Calu3 (cell line): Measurements from ENCODE around the gene DDX10. TPM values are rescaled to one million over a fixed set of nuclear protein-coding genes. Genes with fewer than 3 reads are reported as not detected.
"Not testable (repeated sequence)": the region's sequence is repeated elsewhere in the genome, so short reads cannot be mapped to it uniquely, and the experiment has no call there.

Experiments
- BruUV-seq: library from RNA; stranded (reverse); fragments of 400-500 nt; replicated peaks from 2 replicates; lab custom pipeline; 2021; lab: Mats Ljungman, UMichigan
- CTCF ChIA-PET: fragments of 300-600 bp; sonication (Branson Sonifier 250); formaldehyde crosslinking; loops from one replicate; lab custom pipeline; 2022; ENCODE audit warnings: antibody characterized with exemption; lab: Charles Lee
- DNase-seq: peaks from one replicate; pipeline ENCODE4 v3.0.0; 2022
- H3K27ac Mint-ChIP-seq: one replicate; pipeline ENCODE4 v1.8.0; 2022; ENCODE audit warnings: mixed read lengths; ENCODE audit not compliant: unreplicated experiment
- H3K27me3 Mint-ChIP-seq: one replicate; pipeline ENCODE4 v1.8.0; 2022; ENCODE audit warnings: mixed read lengths; ENCODE audit not compliant: unreplicated experiment
- H3K36me3 Mint-ChIP-seq: one replicate; pipeline ENCODE4 v1.8.0; 2022; ENCODE audit warnings: mild to moderate bottlenecking, moderate library complexity, mixed read lengths; ENCODE audit not compliant: insufficient read depth, unreplicated experiment
- H3K4me1 Mint-ChIP-seq: one replicate; pipeline ENCODE4 v1.8.0; 2022; ENCODE audit warnings: mild to moderate bottlenecking, low read depth, mixed read lengths; ENCODE audit not compliant: unreplicated experiment
- H3K4me3 Mint-ChIP-seq: one replicate; pipeline ENCODE4 v1.8.0; 2022; ENCODE audit warnings: mild to moderate bottlenecking, low read depth, moderate library complexity, mixed read lengths; ENCODE audit not compliant: unreplicated experiment
- H3K9me3 Mint-ChIP-seq: one replicate; pipeline ENCODE4 v1.8.0; 2022; ENCODE audit warnings: low read depth, mixed read lengths; ENCODE audit not compliant: unreplicated experiment
- intact Hi-C: fragments of 100-400 bp; cut with micrococcal nuclease; formaldehyde crosslinking; loops from one replicate; pipeline ENCODE4 v1.10.0; 2022; ENCODE audit not compliant: unreplicated experiment
- total RNA-seq: library from RNA; stranded (reverse); gene quantifications from 2 replicates; pipeline ENCODE4 v1.2.3, GENCODE V29; 2022
- TF ChIP-seq, protein P1 (sequence below): fragments of 200-600 bp; IDR thresholded peaks from one replicate; pipeline ENCODE4 v1.8.0; 2022; ENCODE audit warnings: antibody characterized with exemption; ENCODE audit not compliant: unreplicated experiment

The DDX10 gene
- total RNA-seq, 1 experiment from 2014 or later: 31.2 TPM

DNA sequence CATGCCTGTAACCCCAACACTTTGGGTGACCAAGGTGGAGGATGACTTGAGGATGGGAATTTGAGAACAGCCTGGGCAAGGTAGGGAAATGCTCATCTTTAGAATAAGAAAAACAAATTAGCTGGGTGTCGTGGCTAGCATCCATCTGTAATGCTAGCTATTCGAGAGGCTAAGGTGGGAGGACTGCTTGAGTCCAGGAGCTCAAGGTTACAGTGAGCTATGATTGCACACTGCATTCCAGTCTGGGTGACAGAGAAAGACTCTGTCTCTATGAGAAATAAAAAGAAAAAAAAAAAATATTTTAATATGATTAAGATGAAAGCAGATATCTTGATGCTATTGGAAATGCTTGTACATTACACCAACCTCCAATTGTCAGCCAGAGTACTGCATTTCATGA lies 28.6 kb upstream of the DDX10 start:
- DNase-seq: no peak
- TF ChIP-seq, protein P1, sequence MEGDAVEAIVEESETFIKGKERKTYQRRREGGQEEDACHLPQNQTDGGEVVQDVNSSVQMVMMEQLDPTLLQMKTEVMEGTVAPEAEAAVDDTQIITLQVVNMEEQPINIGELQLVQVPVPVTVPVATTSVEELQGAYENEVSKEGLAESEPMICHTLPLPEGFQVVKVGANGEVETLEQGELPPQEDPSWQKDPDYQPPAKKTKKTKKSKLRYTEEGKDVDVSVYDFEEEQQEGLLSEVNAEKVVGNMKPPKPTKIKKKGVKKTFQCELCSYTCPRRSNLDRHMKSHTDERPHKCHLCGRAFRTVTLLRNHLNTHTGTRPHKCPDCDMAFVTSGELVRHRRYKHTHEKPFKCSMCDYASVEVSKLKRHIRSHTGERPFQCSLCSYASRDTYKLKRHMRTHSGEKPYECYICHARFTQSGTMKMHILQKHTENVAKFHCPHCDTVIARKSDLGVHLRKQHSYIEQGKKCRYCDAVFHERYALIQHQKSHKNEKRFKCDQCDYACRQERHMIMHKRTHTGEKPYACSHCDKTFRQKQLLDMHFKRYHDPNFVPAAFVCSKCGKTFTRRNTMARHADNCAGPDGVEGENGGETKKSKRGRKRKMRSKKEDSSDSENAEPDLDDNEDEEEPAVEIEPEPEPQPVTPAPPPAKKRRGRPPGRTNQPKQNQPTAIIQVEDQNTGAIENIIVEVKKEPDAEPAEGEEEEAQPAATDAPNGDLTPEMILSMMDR: no peak
- no peak overlapping the region for H3K27ac Mint-ChIP-seq
- CTCF ChIA-PET: no interaction called here
- BruUV-seq: no TSS peak
- H3K4me1 Mint-ChIP-seq: peaks cover 11% of the 10 kb centered on the region
- H3K36me3 Mint-ChIP-seq: no peaks in the 10 kb centered on the region
- H3K9me3 Mint-ChIP-seq: no peaks in the 10 kb centered on the region
- H3K27me3 Mint-ChIP-seq: no peaks in the 10 kb centered on the region
- H3K4me3 Mint-ChIP-seq: no peak overlapping the region
- intact Hi-C loops: no loop called here

DNA sequence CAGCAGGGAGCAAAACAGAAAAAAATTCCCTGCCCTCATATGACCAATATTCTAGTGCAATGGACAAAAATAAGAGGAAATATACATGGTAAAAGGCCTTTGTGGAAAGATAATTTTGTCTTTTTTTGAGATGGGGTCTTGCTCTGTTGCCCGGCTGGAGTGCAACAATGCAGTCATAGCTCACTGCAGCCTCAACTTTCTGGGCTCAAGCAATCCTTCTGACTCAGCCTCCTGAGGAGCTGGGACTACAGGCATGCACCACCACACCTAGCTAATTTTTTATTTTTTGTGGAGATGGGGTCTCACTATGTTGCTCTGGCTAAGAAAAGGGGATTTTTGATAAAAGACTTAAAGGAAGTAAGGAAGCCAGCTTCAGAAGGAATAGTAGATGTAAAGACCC lies 25.7 kb upstream of the DDX10 start:
- CTCF ChIA-PET: no interaction called here
- Mint-ChIP-seq H3K4me1 (peaks cover 11% of the 10 kb centered on the region), H3K9me3 (no peaks in the 10 kb centered on the region), H3K27ac (no peak overlapping the region), H3K27me3 (no peaks in the 10 kb centered on the region), H3K4me3 (no peak overlapping the region), H3K36me3 (no peaks in the 10 kb centered on the region)
- no peak for DNase-seq
- TF ChIP-seq, protein P1: no peak
- intact Hi-C loops: no loop called here
- BruUV-seq: no TSS peak

DNA sequence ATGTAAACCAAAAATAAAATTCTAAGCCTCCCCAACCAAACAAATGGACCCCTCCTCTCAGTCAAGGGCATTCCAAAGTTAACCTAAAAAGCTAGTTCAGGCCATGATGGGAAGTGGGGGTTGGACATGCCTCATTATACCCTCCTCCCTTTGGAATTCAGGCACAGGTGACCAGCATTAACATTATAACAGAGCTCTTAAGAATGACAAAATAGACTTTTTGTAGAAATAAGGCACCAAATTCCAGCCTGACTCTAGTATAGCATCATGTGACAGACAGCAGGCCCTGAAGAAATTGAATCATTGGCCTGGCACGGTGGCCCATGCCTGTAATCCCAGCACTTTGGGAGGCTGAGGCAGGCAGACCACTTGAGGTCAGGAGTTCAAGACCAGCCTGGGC lies 23.1 kb upstream of the DDX10 start:
- H3K36me3 Mint-ChIP-seq, H3K4me1 Mint-ChIP-seq, BruUV-seq, CTCF ChIA-PET, H3K27me3 Mint-ChIP-seq, H3K27ac Mint-ChIP-seq, H3K9me3 Mint-ChIP-seq, DNase-seq, H3K4me3 Mint-ChIP-seq: not testable (repeated sequence)
- intact Hi-C loops: loop anchor here (10.0 kb wide), 1 partner anchor 297 kb away; no protein-coding TSS in a partner anchor

DNA sequence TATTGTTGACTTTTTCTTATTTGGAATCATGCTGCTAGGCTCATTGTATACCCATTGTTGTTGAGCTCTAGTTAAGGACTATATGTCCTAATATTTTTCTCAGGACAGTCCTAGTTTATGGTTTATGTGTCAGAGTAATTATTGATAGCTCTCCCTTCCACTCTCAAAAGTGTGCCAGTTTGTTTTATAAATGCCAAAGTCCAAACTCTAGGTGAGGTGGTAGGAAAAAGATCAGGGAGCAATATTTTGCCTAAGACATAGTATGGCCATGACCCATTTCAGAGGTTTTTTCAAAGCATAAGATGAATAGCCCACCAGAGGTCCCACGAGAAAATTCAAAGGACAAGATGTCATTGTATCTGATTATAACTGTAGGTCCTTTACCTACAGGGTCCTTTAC lies 20.9 kb upstream of the DDX10 start:
- Mint-ChIP-seq H3K36me3 (no peaks in the 10 kb centered on the region), H3K27ac (no peak overlapping the region), H3K27me3 (no peaks in the 10 kb centered on the region), H3K4me1 (no peaks in the 10 kb centered on the region), H3K9me3 (no peaks in the 10 kb centered on the region), H3K4me3 (no peak overlapping the region)
- no TSS peak for BruUV-seq
- CTCF ChIA-PET: no interaction called here
- TF ChIP-seq, protein P1: no peak
- intact Hi-C loops: loop anchor here (10.0 kb wide), 1 partner anchor 299 kb away; no protein-coding TSS in a partner anchor
- DNase-seq: no peak

DNA sequence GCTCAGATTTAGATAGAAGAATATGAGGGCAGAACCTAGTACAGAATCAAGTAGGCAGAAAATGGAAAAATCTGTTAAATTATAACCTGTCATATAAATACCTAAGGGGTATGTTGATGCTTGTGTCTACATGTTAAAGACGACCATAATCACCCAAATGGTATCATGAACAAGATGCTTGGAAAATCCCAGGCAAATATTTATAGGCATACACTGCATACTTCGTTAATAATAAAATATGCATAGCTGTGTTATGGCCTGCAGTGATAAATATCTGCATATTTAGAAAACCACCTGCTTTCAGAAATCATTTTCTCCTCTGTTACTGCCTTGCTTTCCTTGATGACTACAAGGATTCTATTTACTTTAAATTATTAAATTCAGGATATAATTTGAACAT lies 18.9 kb upstream of the DDX10 start:
- TF ChIP-seq, protein P1: no peak
- H3K27me3 Mint-ChIP-seq: no peaks in the 10 kb centered on the region
- no peak for DNase-seq
- intact Hi-C loops: loop anchor here (5.0 to 10.0 kb wide), 4 partner anchors 54 to 424 kb away; partner anchors contain the start of genes ATM, EXPH5, NPAT and POGLUT3
- BruUV-seq: no TSS peak
- no peaks in the 10 kb centered on the region for H3K36me3 Mint-ChIP-seq
- CTCF ChIA-PET: no interaction called here
- H3K4me3 Mint-ChIP-seq: no peak overlapping the region
- no peak overlapping the region for H3K27ac Mint-ChIP-seq
- no peaks in the 10 kb centered on the region for H3K4me1 Mint-ChIP-seq
- no peaks in the 10 kb centered on the region for H3K9me3 Mint-ChIP-seq
